Heart left ventricle (tissue), 16 donors: ENCODE results near the gene ADORA3. TPM values are rescaled to one million over a fixed set of nuclear protein-coding genes. Genes with fewer than 3 reads are reported as not detected.

Experiments
- ATAC-seq, 4 donors: fragments of 200-7000 bp; cut with Tn5 transposase; one replicate each; pipeline ENCODE4 v1.9.1; 2020 to 2022; ENCODE audit warnings: moderate library complexity in 4 of 4, mild to moderate bottlenecking in 3 of 4, moderate number of reproducible peaks in 1 of 4
- DNase-seq, 5 donors: peaks; one replicate each; pipeline ENCODE4 v3.0.0-alpha.2; 2020
- H3K27ac ChIP-seq, 12 donors: fragments of 200-600 bp; sonication (generic) in 4 of 12; one replicate each; pipeline versions ENCODE4 v1.5.0 to v1.8.0; 2016 to 2022; ENCODE audit warnings: mild to moderate bottlenecking in 2 of 12
- H3K27me3 ChIP-seq, 9 donors: fragments of 200-600 bp; sonication (generic) in 2 of 9; one replicate each; pipeline versions ENCODE4 v1.5.1 to v1.8.0; 2016 to 2022; ENCODE audit warnings: mild to moderate bottlenecking in 3 of 9
- H3K36me3 ChIP-seq, 9 donors: fragments of 200-600 bp; sonication (generic) in 2 of 9; one replicate each; pipeline versions ENCODE4 v1.5.0 to v1.8.0; 2018 to 2022; ENCODE audit warnings: mild to moderate bottlenecking in 2 of 9
- H3K4me1 ChIP-seq, 12 donors: fragments of 200-600 bp; sonication (generic) in 4 of 12; one replicate each; pipeline versions ENCODE4 v1.5.0 to v1.8.0; 2016 to 2022; ENCODE audit warnings: mild to moderate bottlenecking in 3 of 12
- H3K4me3 ChIP-seq, 12 donors: fragments of 200-600 bp; sonication (generic) in 4 of 12; one replicate each; pipeline versions ENCODE4 v1.5.0 to v1.8.0; 2017 to 2022; ENCODE audit warnings: mild to moderate bottlenecking in 9 of 12, moderate library complexity in 4 of 12
- H3K9me3 ChIP-seq, 12 donors: fragments of 200-600 bp; sonication (generic) in 4 of 12; one replicate each; pipeline versions ENCODE4 v1.5.0 to v1.8.0; 2016 to 2022; ENCODE audit warnings: mild to moderate bottlenecking in 1 of 12
- CTCF ChIP-seq, 12 donors: fragments of 200-600 bp; sonication (generic) in 4 of 12; IDR thresholded peaks; one replicate each; pipeline versions ENCODE4 v1.5.0 to v1.8.0; 2018 to 2022; ENCODE audit warnings: antibody characterized with exemption in 12 of 12, mild to moderate bottlenecking in 5 of 12
- POLR2A ChIP-seq, 2 donors: fragments of 450-650 bp; IDR thresholded peaks; one replicate each; pipeline ENCODE4 v1.6.1; 2017; ENCODE audit warnings: antibody characterized with exemption in 2 of 2, mild to moderate bottlenecking in 2 of 2, moderate library complexity in 2 of 2
- WGBS, 4 donors: extraction: QIAGEN DNeasy Blood & Tissue Kit in 2 of 4; methylation state at CpG; one replicate each; pipeline versions ENCODE4 v1.1.5 to v1.1.7; 2013 to 2018; 5-methylcytosine and 5-hydroxymethylcytosine counted together
- intact Hi-C, 10 donors: fragments of 100-400 bp; cut with DNase I; formaldehyde crosslinking; loops; one replicate each; pipeline versions ENCODE4 v1.11.1 to v1.14.2; 2022
- polyA plus RNA-seq, 2 donors: library from polyadenylated mRNA; stranded (reverse); fragments of 200-250 nt; gene quantifications; one replicate each; pipeline ENCODE4 v1.2.3, GENCODE V29; 2013
- total RNA-seq, 9 donors: library from RNA; depleted of rRNA in 2 of 9; stranded (reverse); fragments of >200 nt in 2 of 9; fragmentation: NEBNext Ultra II Directional in 3 of 9; extraction: Animal tissue kit (Norgen Biotek cat#: 25700) in 3 of 9; gene quantifications; one replicate each; pipeline versions ENCODE4 v1.1.0 to v1.2.4, GENCODE V29; 2016 to 2023
- donor health status: ischemic (EF 13 %, LVEDD 7.1; RV severe dilation, severe dysfunction).
- donor health status: healthy with polysubstance abuse.
- donor health status: DM: no; HTN: yes; CAD: no.
- donor health status: DM: no; HTN: no; CAD: no.
- donor health status: ischemic (EF 25% LVEDD 6.9; RV normal size, moderate dysfunction).
- donor health status: ischemic (EF 25% LVEDD 5.7; RV mildly dilated, moderate dysfunction).
- donor health status: healthy.
- donor health status: DM: yes; HTN: yes; CAD: no.
- donor health status: ischemic (EF 35%, LVEDD 5.7; RV mildly dilated, moderate dysfunction).
- donor health status: nonischemic (EF 11% LVEDD 7.7; RV severe dilation, severe dysfunction).
- donor health status: DM: yes; HTN: yes; CAD: no.
- donor health status: PGD.
- donor health status: ischemic (EF 29% LVEDD 5.4; RV normal size, mild dysfunction).
- donor health status: nonischemic (EF 23%, LVEDD 6.1; RV moderate dilation, normal function).

The ADORA3 gene
- total and polyA plus RNA-seq, 11 donors: 0.12 to 6.2 (median 1.5) TPM

DNA sequence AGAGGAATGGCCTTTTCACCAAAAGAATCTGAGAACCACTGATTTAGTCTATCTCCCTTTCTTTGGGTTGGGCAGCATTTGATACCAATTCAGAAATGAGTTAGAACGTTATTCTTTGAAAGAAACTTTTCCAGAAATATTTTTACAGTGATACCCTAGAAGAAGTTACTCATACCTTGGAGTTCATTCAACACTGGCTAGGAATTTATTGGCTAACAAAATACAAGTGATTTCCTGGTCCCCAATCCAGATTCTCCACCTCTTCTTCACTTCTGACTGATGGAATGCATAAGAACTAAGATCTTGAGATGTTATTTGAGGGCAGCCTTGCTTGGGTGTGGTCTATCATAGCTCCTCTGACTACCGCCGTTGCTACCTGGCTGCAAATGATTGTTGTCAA lies 20.3 kb downstream of the ADORA3 start:
- peaks cover 0 to 76% (median 12%) of the 10 kb centered on the region in 12 donors for H3K4me1 ChIP-seq
- H3K36me3 ChIP-seq: peaks cover 0 to 3% (median 0%) of the 10 kb centered on the region in 9 donors
- TF ChIP-seq POLR2A (IDR thresholded peaks at IDR 0.05): no peak
- TF ChIP-seq CTCF (IDR thresholded peaks at IDR 0.05): no peak
- DNase-seq: no peak
- no peak for ATAC-seq
- H3K4me3 ChIP-seq: no peak overlapping the region
- peak overlapping the region in 2 of 12 donors; percentile 24 to 60 for H3K27ac ChIP-seq
- no peaks in the 10 kb centered on the region for H3K27me3 ChIP-seq
- H3K9me3 ChIP-seq: no peaks in the 10 kb centered on the region
- 54 to 83% (median 75%) methylated on average over 3 of the region's 3 CpGs for WGBS, 4 donors
- intact Hi-C loops: loop anchor here in 9 of 10 donors (2.0 to 10.0 kb wide), 9 partner anchors 174 to 892 kb away; partner anchors contain the start of gene DDX20 (in 1 of the 9)

- ATAC-seq (peak; percentile 94 to 97 (median 96)), DNase-seq (peak; percentile 81 to 88 (median 83))
- no peaks in the 10 kb centered on the region for H3K9me3 ChIP-seq
- WGBS, 4 donors: 15 to 27% (median 22%) methylated on average over 8 of the region's 8 CpGs
- peaks cover 0 to 7% (median 0%) of the 10 kb centered on the region in 9 donors for H3K36me3 ChIP-seq
- no peak overlapping the region for H3K4me3 ChIP-seq
- intact Hi-C loops: loop anchor here in 9 of 10 donors (2.0 to 10.0 kb wide), 10 partner anchors 175 to 893 kb away; partner anchors contain the start of gene DDX20 (in 1 of the 9)
- peaks cover 0 to 77% (median 18%) of the 10 kb centered on the region in 12 donors for H3K4me1 ChIP-seq
- H3K27ac ChIP-seq: peak overlapping the region in 8 of 12 donors; percentile 1 to 50 (median 35)
- H3K27me3 ChIP-seq: no peaks in the 10 kb centered on the region
- TF ChIP-seq CTCF (IDR thresholded peaks at IDR 0.05) (peak; percentile 56 to 87 (median 77)), POLR2A (IDR thresholded peaks at IDR 0.05) (no peak)
Observed at GRCh38 chr1:111481387-111482221, 21.8 kb downstream of the ADORA3 start.

DNA sequence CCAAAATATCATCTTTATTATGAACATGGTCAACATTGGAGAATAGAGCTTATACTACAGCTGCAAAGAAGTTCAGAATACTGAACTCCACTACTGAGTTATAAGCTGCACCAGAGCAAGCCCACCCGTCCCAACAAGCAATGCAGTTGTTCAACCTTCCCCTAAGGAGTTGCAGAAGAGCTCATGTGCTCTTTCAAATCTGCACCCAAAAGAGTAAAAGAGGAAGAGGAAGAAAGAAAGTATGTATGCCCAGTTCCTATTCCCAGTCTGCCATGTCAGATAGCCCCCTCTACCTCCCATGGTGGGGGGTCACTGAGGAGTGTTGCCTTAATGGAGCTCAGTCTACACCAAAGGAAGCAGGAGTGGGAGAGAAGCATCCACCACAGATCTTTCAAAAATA lies 22.8 kb downstream of the ADORA3 start:
- WGBS, 4 donors: 67 to 84% (median 73%) methylated on average over 1 of the region's 1 CpG
- peaks cover 0 to 86% (median 27%) of the 10 kb centered on the region in 12 donors for H3K4me1 ChIP-seq
- H3K27ac ChIP-seq: peak overlapping the region in 1 of 12 donors; percentile 27
- intact Hi-C loops: loop anchor here in 8 of 10 donors (2.0 to 10.0 kb wide), 9 partner anchors 176 to 894 kb away; partner anchors contain the start of gene DDX20 (in 1 of the 8)
- no peaks in the 10 kb centered on the region for H3K9me3 ChIP-seq
- ATAC-seq (no peak), DNase-seq (no peak)
- H3K4me3 ChIP-seq: no peak overlapping the region
- peaks cover 0 to 7% (median 0%) of the 10 kb centered on the region in 9 donors for H3K36me3 ChIP-seq
- TF ChIP-seq POLR2A (IDR thresholded peaks at IDR 0.05) (no peak), CTCF (IDR thresholded peaks at IDR 0.05) (no peak)
- H3K27me3 ChIP-seq: no peaks in the 10 kb centered on the region

DNA sequence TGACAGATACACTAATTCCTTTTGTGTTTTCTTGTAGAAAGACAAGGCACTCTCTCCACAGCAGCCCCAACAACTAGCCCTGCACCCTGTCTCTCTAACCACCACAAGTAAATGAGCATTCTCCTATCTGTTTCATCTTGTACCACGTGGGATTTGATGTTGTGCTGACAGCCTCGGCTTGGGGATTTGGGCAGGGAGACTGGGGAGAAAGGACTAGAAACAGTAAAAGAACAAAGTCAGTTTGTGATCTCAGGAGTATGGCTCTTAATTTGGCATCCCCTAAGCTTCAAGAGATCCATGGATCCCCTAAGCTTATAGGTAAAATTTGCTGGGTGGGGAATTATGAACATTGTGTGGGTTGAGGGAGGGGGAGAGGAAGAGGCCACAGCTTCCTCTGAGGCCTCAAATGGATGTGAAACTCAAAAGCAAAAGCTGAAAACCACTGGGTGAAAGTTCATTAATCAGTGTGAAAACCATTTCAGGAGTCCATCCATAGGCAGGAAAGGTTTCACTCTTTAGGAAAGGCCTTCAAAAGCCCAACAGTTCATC lies 26.6 kb downstream of the ADORA3 start:
- intact Hi-C loops: no loop called here
- Histone ChIP-seq H3K27me3 (no peaks in the 10 kb centered on the region), H3K4me3 (peak overlapping the region in 1 of 12 donors; percentile 58), H3K4me1 (peaks cover 0 to 92% (median 39%) of the 10 kb centered on the region in 12 donors), H3K27ac (peak overlapping the region; percentile 1 to 95 (median 30)), H3K36me3 (peaks cover 0 to 12% (median 4%) of the 10 kb centered on the region in 9 donors), H3K9me3 (no peaks in the 10 kb centered on the region)
- TF ChIP-seq POLR2A (IDR thresholded peaks at IDR 0.05) (no peak), CTCF (IDR thresholded peaks at IDR 0.05) (no peak)
- 28 to 51% (median 34%) methylated on average over 2 of the region's 2 CpGs for WGBS, 4 donors
- no peak for DNase-seq
- ATAC-seq: no peak
